ENCODE data around the gene OR5K3. TPM values are rescaled to one million over a fixed set of nuclear protein-coding genes. Genes with fewer than 3 reads are reported as not detected.

OR5K3 gene
- total RNA-seq, 1 experiment from 2014 or later = not detected

DNA sequence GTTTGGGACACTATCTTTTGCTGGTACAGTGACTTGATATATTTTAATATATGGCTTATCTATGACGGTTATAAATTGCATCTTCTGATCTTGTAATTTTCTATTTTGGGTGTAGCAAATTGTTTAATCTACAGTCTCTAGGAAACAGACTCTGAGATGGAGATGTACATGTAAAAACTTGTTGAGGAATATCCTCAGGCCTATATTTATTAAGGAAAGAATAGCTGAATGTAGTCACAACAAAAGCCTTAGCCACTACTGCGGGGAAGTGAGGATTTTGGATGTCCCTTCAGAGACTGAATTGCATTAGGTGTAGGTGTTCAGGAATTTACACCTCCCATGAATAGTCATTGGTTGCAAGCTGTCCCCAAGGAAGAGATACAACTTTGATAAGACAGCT lies 13.8 kb upstream of the OR5K3 start:
- ChIA-PET POLR2A (no interaction called here), CTCF (no interaction called here)
- ATAC-seq (no peak), DNase-seq (ENCODE audit: low read depth, low spot score) (no peak)
- no peak overlapping the region for H3K4me3 ChIP-seq (ENCODE audit: low read depth in 2 of 2, low read length in 2 of 2)
- no peaks in the 10 kb centered on the region for H3K4me1 ChIP-seq (ENCODE audit: control insufficient read depth, insufficient read depth, low read length)
- in situ Hi-C loops (cut with HindIII; ENCODE audit: low pct_unique_long_range_greater_than_20kb, low sequenced_read_pairs) (no loop called here), intact Hi-C loops (cut with micrococcal nuclease; ENCODE audit: unreplicated experiment) (no loop called here)
- no peak overlapping the region for H3K27ac ChIP-seq (ENCODE audit: low read length)
- no peaks in the 10 kb centered on the region for H3K9me3 ChIP-seq (ENCODE audit: control insufficient read depth, insufficient read depth, low read depth, low read length)
- no TSS peak for BruUV-seq (replicated peaks)
- no peaks in the 10 kb centered on the region for H3K36me3 ChIP-seq (ENCODE audit: control insufficient read depth, insufficient read depth, low read length)
- no peak for TF ChIP-seq REST (IDR thresholded peaks at IDR 0.05; ENCODE audit: insufficient read depth in 1 of 2, low read depth in 2 of 2, low read length in 1 of 2)
- TF ChIP-seq SIN3A (IDR thresholded peaks at IDR 0.05; ENCODE audit: borderline replicate concordance, insufficient read depth, low read depth, low read length) = no peak
- no peak for TF ChIP-seq CTCF (IDR thresholded peaks at IDR 0.05)
- no peak for TF ChIP-seq POLR2AphosphoS5 (IDR thresholded peaks at IDR 0.05; ENCODE audit: low read depth, low read length)
- TF ChIP-seq TCF7L2 (IDR thresholded peaks at IDR 0.05; ENCODE audit: low read depth, low read length) = no peak
- no peaks in the 10 kb centered on the region for H3K27me3 ChIP-seq (ENCODE audit: control insufficient read depth, insufficient read depth, low read length)

DNA sequence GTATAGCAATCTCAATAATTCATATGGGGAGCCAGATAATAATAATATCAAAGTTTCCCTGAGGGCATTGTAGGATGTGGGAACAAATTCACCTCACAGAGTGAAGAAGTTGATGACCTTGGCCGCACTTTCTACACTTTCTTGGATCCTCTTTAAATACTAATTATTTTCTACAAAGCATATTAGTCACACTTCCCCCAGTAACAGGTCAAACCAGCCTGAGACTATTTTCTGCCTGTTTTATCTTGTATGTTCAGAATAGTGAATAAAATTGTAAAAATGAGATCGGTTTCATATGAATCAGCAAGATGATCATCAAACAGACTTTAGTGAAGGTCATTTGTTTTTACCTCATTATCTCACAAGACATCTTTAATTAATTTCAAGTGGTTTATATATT lies 2.3 kb upstream of the OR5K3 start:
- BruUV-seq (replicated peaks) = no TSS peak
- no peak for ATAC-seq
- Histone ChIP-seq H3K4me3 (ENCODE audit: low read depth in 2 of 2, low read length in 2 of 2) (no peak overlapping the region), H3K27me3 (ENCODE audit: control insufficient read depth, insufficient read depth, low read length) (no peaks in the 10 kb centered on the region), H3K9me3 (ENCODE audit: control insufficient read depth, insufficient read depth, low read depth, low read length) (no peaks in the 10 kb centered on the region), H3K4me1 (ENCODE audit: control insufficient read depth, insufficient read depth, low read length) (no peaks in the 10 kb centered on the region), H3K36me3 (ENCODE audit: control insufficient read depth, insufficient read depth, low read length) (no peaks in the 10 kb centered on the region), H3K27ac (ENCODE audit: low read length) (no peak overlapping the region)
- DNase-seq (ENCODE audit: low read depth, low spot score) = no peak
- intact Hi-C loops (cut with micrococcal nuclease; ENCODE audit: unreplicated experiment) = no loop called here
- in situ Hi-C loops (cut with HindIII; ENCODE audit: low pct_unique_long_range_greater_than_20kb, low sequenced_read_pairs) = no loop called here
- ChIA-PET CTCF (no interaction called here), POLR2A (no interaction called here)
- TF ChIP-seq SIN3A (IDR thresholded peaks at IDR 0.05; ENCODE audit: borderline replicate concordance, insufficient read depth, low read depth, low read length) (no peak), REST (IDR thresholded peaks at IDR 0.05; ENCODE audit: insufficient read depth in 1 of 2, low read depth in 2 of 2, low read length in 1 of 2) (no peak)

All from Panc1 (cell line).